HepG2 (cell line): Measurements from ENCODE around the gene SERTAD1. TPM values are rescaled to one million over a fixed set of nuclear protein-coding genes. Genes with fewer than 3 reads are reported as not detected.

Experiments used
- BRCA1 ChIP-seq: sonication (generic); formaldehyde crosslinking; IDR thresholded peaks from 2 replicates; pipeline ENCODE4 v1.4.0; 2020; ENCODE audit warnings: missing genetic modification reagents
- CHD2 ChIP-seq: IDR thresholded peaks from 2 replicates; pipeline ENCODE4 v1.6.1; 2011; ENCODE audit warnings: low read depth, low read length, improper control_type of control experiment
- HMGXB3 ChIP-seq: sonication (generic); formaldehyde crosslinking; IDR thresholded peaks from 2 replicates; pipeline ENCODE4 v1.4.0; 2020; ENCODE audit warnings: missing genetic modification reagents, borderline replicate concordance
- ISL2 ChIP-seq: sonication (generic); formaldehyde crosslinking; IDR thresholded peaks from 2 replicates; pipeline ENCODE4 v1.5.0; 2020; ENCODE audit warnings: missing genetic modification reagents
- JUN ChIP-seq: sonication (generic); formaldehyde crosslinking; IDR thresholded peaks from 2 replicates; pipeline ENCODE4 v1.4.0; 2020; ENCODE audit warnings: mild to moderate bottlenecking, missing genetic modification reagents
- MAFG ChIP-seq: sonication (generic); formaldehyde crosslinking; IDR thresholded peaks from 2 replicates; pipeline ENCODE4 v1.5.1; 2020; ENCODE audit warnings: mild to moderate bottlenecking, missing genetic modification reagents
- NFIB ChIP-seq: sonication (generic); formaldehyde crosslinking; IDR thresholded peaks from 2 replicates; pipeline ENCODE4 v1.9.0; 2021; ENCODE audit warnings: missing genetic modification reagents, mild to moderate bottlenecking, borderline replicate concordance
- PAX8 ChIP-seq: sonication (generic); formaldehyde crosslinking; IDR thresholded peaks from 2 replicates; pipeline ENCODE4 v1.8.0; 2022; ENCODE audit warnings: mild to moderate bottlenecking, missing genetic modification reagents, borderline replicate concordance
- SAFB2 ChIP-seq: sonication (generic); formaldehyde crosslinking; IDR thresholded peaks from 2 replicates; pipeline ENCODE4 v1.5.1; 2020; ENCODE audit warnings: missing genetic modification reagents, low read depth, mild to moderate bottlenecking, borderline replicate concordance
- SCMH1 ChIP-seq: sonication (generic); formaldehyde crosslinking; IDR thresholded peaks from 2 replicates; pipeline ENCODE4 v1.9.0; 2021; ENCODE audit warnings: missing genetic modification reagents, mild to moderate bottlenecking, borderline replicate concordance
- SIN3B ChIP-seq: fragments of 150-350 bp; IDR thresholded peaks from 2 replicates; pipeline ENCODE4 v1.6.1; 2014; ENCODE audit warnings: low read length
- TCF7 ChIP-seq: sonication (generic); IDR thresholded peaks from 2 replicates; pipeline ENCODE4 v1.6.1; 2016; ENCODE audit warnings: antibody characterized with exemption, low read depth
- TOPORS ChIP-seq: sonication (generic); formaldehyde crosslinking; IDR thresholded peaks from 2 replicates; pipeline ENCODE4 v1.8.0; 2023; ENCODE audit warnings: mild to moderate bottlenecking, missing genetic modification reagents
- WIZ ChIP-seq: sonication (generic); formaldehyde crosslinking; IDR thresholded peaks from 2 replicates; pipeline ENCODE4 v1.5.1; 2020; ENCODE audit warnings: mild to moderate bottlenecking, missing genetic modification reagents
- ZFX ChIP-seq: sonication (generic); formaldehyde crosslinking; IDR thresholded peaks from 2 replicates; pipeline ENCODE4 v1.4.0; 2020; ENCODE audit warnings: mild to moderate bottlenecking, low read depth, missing genetic modification reagents, moderate library complexity
- ZNF121 ChIP-seq: sonication (generic); formaldehyde crosslinking; IDR thresholded peaks from 2 replicates; pipeline ENCODE4 v1.5.0; 2020; ENCODE audit warnings: mild to moderate bottlenecking, missing genetic modification reagents
- ZNF660 ChIP-seq: sonication (generic); formaldehyde crosslinking; IDR thresholded peaks from 2 replicates; pipeline ENCODE4 v1.5.1; 2020; ENCODE audit warnings: mild to moderate bottlenecking, low read depth, missing genetic modification reagents, borderline replicate concordance
- polyA plus RNA-seq, 8 experiments: library from polyadenylated mRNA; depleted of rRNA in 3 of 8; stranded (reverse) in 7 of 8; unstranded in 1 of 8; fragments of >200 nt; fragmentation: Illumina TruSeq in 4 of 8; extraction: Trizol in 4 of 8; gene quantifications; 2 replicates each; pipeline versions ENCODE4 v1.2.1 to v1.2.3, GENCODE V29; 2011 to 2016; ENCODE audit warnings: low read depth in 4 of 8, missing spikeins in 1 of 8, mixed read lengths in 1 of 8; ENCODE audit not compliant: insufficient read depth in 1 of 8
- total RNA-seq, 5 experiments: library from RNA; depleted of rRNA; stranded (reverse); fragments of >200 nt; fragmentation: Illumina TruSeq; extraction: Trizol; gene quantifications; 2 replicates each; pipeline ENCODE4 v1.2.3, GENCODE V29; 2016; ENCODE audit warnings: low read depth in 1 of 5
- TF ChIP-seq, protein P1 (sequence below): sonication (generic); formaldehyde crosslinking; conservative IDR thresholded peaks from 2 replicates; pipeline ENCODE4 v1.4.0; 2020; ENCODE audit warnings: missing genetic modification reagents
- TF ChIP-seq, protein P2 (sequence below): sonication (generic); formaldehyde crosslinking; IDR thresholded peaks from 2 replicates; pipeline ENCODE4 v1.8.0; 2022; ENCODE audit warnings: missing genetic modification reagents, mild to moderate bottlenecking, moderate library complexity, borderline replicate concordance
- TF ChIP-seq, protein P3 (sequence below): sonication (generic); formaldehyde crosslinking; IDR thresholded peaks from 2 replicates; pipeline ENCODE4 v1.5.1; 2020; ENCODE audit warnings: missing genetic modification reagents, mild to moderate bottlenecking, borderline replicate concordance

Gene SERTAD1
- total and polyA plus RNA-seq, 2 of the 13 experiments (the other 11 are each of a cell fraction or from before 2014, with no cell fraction given) = 4.3 to 4.5 TPM

- TF ChIP-seq, protein P1, sequence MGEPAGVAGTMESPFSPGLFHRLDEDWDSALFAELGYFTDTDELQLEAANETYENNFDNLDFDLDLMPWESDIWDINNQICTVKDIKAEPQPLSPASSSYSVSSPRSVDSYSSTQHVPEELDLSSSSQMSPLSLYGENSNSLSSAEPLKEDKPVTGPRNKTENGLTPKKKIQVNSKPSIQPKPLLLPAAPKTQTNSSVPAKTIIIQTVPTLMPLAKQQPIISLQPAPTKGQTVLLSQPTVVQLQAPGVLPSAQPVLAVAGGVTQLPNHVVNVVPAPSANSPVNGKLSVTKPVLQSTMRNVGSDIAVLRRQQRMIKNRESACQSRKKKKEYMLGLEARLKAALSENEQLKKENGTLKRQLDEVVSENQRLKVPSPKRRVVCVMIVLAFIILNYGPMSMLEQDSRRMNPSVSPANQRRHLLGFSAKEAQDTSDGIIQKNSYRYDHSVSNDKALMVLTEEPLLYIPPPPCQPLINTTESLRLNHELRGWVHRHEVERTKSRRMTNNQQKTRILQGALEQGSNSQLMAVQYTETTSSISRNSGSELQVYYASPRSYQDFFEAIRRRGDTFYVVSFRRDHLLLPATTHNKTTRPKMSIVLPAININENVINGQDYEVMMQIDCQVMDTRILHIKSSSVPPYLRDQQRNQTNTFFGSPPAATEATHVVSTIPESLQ (CRISPR knock-in tag) = no peak
- TF ChIP-seq ZFX (no peak), TOPORS (CRISPR knock-in tag) (no peak), PAX8 (CRISPR knock-in tag) (no peak), ISL2 (CRISPR knock-in tag) (no peak), CHD2 (no peak), SAFB2 (CRISPR knock-in tag) (no peak), NFIB (CRISPR knock-in tag) (no peak), ZNF121 (CRISPR knock-in tag) (no peak), TCF7 (no peak), MAFG (CRISPR knock-in tag) (no peak), HMGXB3 (CRISPR knock-in tag) (no peak), WIZ (CRISPR knock-in tag) (no peak), SCMH1 (CRISPR knock-in tag) (no peak), JUN (CRISPR knock-in tag) (no peak), SIN3B (no peak), BRCA1 (CRISPR knock-in tag) (no peak), ZNF660 (CRISPR knock-in tag) (no peak)
- TF ChIP-seq, protein P2, sequence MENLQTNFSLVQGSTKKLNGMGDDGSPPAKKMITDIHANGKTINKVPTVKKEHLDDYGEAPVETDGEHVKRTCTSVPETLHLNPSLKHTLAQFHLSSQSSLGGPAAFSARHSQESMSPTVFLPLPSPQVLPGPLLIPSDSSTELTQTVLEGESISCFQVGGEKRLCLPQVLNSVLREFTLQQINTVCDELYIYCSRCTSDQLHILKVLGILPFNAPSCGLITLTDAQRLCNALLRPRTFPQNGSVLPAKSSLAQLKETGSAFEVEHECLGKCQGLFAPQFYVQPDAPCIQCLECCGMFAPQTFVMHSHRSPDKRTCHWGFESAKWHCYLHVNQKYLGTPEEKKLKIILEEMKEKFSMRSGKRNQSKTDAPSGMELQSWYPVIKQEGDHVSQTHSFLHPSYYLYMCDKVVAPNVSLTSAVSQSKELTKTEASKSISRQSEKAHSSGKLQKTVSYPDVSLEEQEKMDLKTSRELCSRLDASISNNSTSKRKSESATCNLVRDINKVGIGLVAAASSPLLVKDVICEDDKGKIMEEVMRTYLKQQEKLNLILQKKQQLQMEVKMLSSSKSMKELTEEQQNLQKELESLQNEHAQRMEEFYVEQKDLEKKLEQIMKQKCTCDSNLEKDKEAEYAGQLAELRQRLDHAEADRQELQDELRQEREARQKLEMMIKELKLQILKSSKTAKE (CRISPR knock-in tag) = no peak
- TF ChIP-seq, protein P3, sequence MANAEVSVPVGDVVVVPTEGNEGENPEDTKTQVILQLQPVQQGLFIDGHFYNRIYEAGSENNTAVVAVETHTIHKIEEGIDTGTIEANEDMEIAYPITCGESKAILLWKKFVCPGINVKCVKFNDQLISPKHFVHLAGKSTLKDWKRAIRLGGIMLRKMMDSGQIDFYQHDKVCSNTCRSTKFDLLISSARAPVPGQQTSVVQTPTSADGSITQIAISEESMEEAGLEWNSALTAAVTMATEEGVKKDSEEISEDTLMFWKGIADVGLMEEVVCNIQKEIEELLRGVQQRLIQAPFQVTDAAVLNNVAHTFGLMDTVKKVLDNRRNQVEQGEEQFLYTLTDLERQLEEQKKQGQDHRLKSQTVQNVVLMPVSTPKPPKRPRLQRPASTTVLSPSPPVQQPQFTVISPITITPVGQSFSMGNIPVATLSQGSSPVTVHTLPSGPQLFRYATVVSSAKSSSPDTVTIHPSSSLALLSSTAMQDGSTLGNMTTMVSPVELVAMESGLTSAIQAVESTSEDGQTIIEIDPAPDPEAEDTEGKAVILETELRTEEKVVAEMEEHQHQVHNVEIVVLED = no peak
Measured at GRCh38 chr19:40466219-40466984, 40.6 kb upstream of the SERTAD1 start (continued).
